Esophagus squamous epithelium (tissue), 4 donors: ENCODE data around the gene DCHS1.
"Not testable (repeated sequence)": the region's sequence is repeated elsewhere in the genome, so short reads cannot be mapped to it uniquely, and the experiment has no call there.

ENCODE experiments used
- CTCF ChIP-seq, 6 experiments: fragments of 450-650 bp in 4 of 6; fragments of 200-600 bp in 2 of 6; sonication (generic) in 2 of 6; IDR thresholded peaks; one replicate each; pipeline ENCODE4 v1.5.1; 2016 to 2019; ENCODE audit warnings: antibody characterized with exemption in 6 of 6, mild to moderate bottlenecking in 4 of 6, moderate library complexity in 4 of 6
- POLR2A ChIP-seq, 4 donors: fragments of 450-650 bp; IDR thresholded peaks; one replicate each; pipeline ENCODE4 v1.6.1; 2017; ENCODE audit warnings: antibody characterized with exemption in 4 of 4, mild to moderate bottlenecking in 4 of 4, moderate library complexity in 3 of 4

GRCh38 chr11:6690431-6691132, 35.0 kb upstream of the DCHS1 start:
- TF ChIP-seq CTCF, POLR2A (IDR thresholded peaks at IDR 0.05): not testable (repeated sequence)
